PC-9 (cell line): ENCODE results near the gene TACSTD2.

ENCODE experiments used
- EZH2 ChIP-seq: fragments of 200-600 bp; sonication (generic); IDR thresholded peaks from 2 replicates; pipeline ENCODE4 v1.8.0; 2017; ENCODE audit warnings: antibody characterized with exemption, low read depth
- TF ChIP-seq, protein P1 (sequence below): fragments of 200-600 bp; sonication (generic); conservative IDR thresholded peaks from 2 replicates; pipeline ENCODE4 v1.6.1; 2017; ENCODE audit warnings: mixed run types, antibody characterized with exemption, mild to moderate bottlenecking, moderate library complexity

GRCh38 chr1:58538821-58539220 lies 38.2 kb downstream of the TACSTD2 start:
- TF ChIP-seq, protein P1, sequence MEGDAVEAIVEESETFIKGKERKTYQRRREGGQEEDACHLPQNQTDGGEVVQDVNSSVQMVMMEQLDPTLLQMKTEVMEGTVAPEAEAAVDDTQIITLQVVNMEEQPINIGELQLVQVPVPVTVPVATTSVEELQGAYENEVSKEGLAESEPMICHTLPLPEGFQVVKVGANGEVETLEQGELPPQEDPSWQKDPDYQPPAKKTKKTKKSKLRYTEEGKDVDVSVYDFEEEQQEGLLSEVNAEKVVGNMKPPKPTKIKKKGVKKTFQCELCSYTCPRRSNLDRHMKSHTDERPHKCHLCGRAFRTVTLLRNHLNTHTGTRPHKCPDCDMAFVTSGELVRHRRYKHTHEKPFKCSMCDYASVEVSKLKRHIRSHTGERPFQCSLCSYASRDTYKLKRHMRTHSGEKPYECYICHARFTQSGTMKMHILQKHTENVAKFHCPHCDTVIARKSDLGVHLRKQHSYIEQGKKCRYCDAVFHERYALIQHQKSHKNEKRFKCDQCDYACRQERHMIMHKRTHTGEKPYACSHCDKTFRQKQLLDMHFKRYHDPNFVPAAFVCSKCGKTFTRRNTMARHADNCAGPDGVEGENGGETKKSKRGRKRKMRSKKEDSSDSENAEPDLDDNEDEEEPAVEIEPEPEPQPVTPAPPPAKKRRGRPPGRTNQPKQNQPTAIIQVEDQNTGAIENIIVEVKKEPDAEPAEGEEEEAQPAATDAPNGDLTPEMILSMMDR, result no peak
- no peak for TF ChIP-seq EZH2
